Upper lobe of right lung (tissue), 1 donor: ENCODE measurements around the gene CD320. TPM values are rescaled to one million over a fixed set of nuclear protein-coding genes. Genes with fewer than 3 reads are reported as not detected.
"Not testable (repeated sequence)": the region's sequence is repeated elsewhere in the genome, so short reads cannot be mapped to it uniquely, and the experiment has no call there.

Experiments used
- ATAC-seq: fragments of 200-7000 bp; cut with Tn5 transposase; one replicate; pipeline ENCODE4 v1.9.1; 2020; ENCODE audit warnings: mild to moderate bottlenecking, moderate library complexity
- DNase-seq: peaks from one replicate; pipeline ENCODE4 v3.0.0-alpha.2; 2020
- H3K27ac ChIP-seq: fragments of 200-600 bp; one replicate; pipeline ENCODE4 v1.8.0; 2022
- H3K27me3 ChIP-seq: fragments of 200-600 bp; one replicate; pipeline ENCODE4 v1.8.0; 2022; ENCODE audit warnings: mild to moderate bottlenecking
- H3K36me3 ChIP-seq: fragments of 200-600 bp; one replicate; pipeline ENCODE4 v1.8.0; 2022
- H3K4me1 ChIP-seq: fragments of 200-600 bp; one replicate; pipeline ENCODE4 v1.8.0; 2022
- H3K4me3 ChIP-seq: fragments of 200-600 bp; one replicate; pipeline ENCODE4 v1.8.0; 2022; ENCODE audit warnings: mild to moderate bottlenecking
- H3K9me3 ChIP-seq: fragments of 200-600 bp; one replicate; pipeline ENCODE4 v1.8.0; 2022
- intact Hi-C: fragments of 100-400 bp; cut with DNase I; formaldehyde crosslinking; loops from one replicate; pipeline ENCODE4 v1.11.0; 2022
- total RNA-seq: library from RNA; stranded (reverse); fragmentation: NEBNext Ultra II Directional; extraction: Animal tissue kit (Norgen Biotek cat#: 25700); gene quantifications from one replicate; pipeline ENCODE4 v1.2.1, GENCODE V29; 2021
- TF ChIP-seq, protein P1 (sequence below): fragments of 200-600 bp; IDR thresholded peaks from one replicate; pipeline ENCODE4 v1.8.0; 2022; ENCODE audit warnings: antibody characterized with exemption
- donor health status: DM: no; HTN: yes; CAD: no; lungs with severe emphysema.

CD320 gene
- total RNA-seq, 1 donor from 2014 or later = 49.4 TPM

DNA sequence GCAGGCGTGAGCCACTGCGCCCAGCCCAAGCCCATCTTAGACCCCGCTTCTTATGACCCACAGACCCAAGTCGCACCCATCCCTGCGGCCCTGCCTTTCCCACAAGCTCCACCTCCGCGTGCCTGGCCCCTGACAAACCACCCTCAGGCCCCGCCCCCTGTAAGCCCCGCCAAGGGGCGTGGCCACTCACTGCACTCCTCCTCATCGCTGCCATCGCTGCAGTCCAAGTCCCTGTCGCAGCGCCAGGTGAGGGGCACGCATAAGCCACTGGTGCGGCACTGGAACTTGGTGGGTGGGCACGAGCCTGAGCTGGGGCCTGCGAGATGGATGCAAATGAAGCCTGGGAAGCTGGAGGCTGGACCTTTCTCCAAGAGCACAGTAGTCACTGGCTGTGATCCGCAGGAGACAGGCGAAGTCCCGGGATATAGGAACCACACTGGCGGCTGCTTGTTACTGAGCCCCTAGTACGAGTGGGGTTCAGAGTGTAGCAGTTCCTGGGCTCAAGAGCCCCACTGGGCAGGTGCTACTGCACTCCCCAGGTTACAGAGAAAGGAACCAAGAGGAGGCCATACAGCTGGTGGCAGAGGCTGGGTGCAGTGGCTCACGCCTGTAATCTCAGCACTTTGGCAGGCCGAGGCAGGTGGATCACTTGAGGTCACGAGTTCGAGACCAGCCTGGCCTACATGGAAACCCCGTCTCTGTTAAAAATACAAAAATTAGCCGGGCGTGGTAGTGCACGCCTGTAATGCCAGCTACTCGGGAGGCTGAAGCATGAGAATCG, 3.1 kb downstream of the CD320 start:
- TF ChIP-seq, protein P1, sequence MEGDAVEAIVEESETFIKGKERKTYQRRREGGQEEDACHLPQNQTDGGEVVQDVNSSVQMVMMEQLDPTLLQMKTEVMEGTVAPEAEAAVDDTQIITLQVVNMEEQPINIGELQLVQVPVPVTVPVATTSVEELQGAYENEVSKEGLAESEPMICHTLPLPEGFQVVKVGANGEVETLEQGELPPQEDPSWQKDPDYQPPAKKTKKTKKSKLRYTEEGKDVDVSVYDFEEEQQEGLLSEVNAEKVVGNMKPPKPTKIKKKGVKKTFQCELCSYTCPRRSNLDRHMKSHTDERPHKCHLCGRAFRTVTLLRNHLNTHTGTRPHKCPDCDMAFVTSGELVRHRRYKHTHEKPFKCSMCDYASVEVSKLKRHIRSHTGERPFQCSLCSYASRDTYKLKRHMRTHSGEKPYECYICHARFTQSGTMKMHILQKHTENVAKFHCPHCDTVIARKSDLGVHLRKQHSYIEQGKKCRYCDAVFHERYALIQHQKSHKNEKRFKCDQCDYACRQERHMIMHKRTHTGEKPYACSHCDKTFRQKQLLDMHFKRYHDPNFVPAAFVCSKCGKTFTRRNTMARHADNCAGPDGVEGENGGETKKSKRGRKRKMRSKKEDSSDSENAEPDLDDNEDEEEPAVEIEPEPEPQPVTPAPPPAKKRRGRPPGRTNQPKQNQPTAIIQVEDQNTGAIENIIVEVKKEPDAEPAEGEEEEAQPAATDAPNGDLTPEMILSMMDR = no peak
- intact Hi-C loops = no loop called here
- Histone ChIP-seq H3K9me3 (no peaks in the 10 kb centered on the region), H3K36me3 (no peaks in the 10 kb centered on the region), H3K4me1 (peaks cover 21% of the 10 kb centered on the region), H3K4me3 (no peak overlapping the region), H3K27ac (no peak overlapping the region), H3K27me3 (no peaks in the 10 kb centered on the region)
- DNase-seq (peak; percentile 66), ATAC-seq (no peak)

DNA sequence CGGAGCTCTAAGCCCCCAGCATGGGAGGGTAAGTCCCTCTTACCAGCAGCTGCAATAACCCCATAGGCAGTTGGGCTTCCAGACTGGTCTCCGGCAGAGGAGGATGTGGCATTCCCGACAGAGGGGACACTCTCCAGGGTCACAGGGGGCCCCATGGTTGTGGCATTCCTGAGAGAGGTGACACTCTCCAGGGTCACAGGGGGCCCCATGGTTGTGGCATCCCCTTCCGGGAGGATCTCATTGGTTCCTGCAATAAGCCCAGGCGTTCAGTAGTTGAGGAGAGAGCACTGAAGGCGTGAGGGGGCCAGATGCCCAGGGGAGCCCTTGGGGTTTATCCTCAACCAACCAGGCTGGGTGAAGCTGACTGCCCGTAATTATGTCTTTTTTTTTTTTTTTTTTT, 5.4 kb downstream of the CD320 start:
- TF ChIP-seq, protein P1 = no peak
- Histone ChIP-seq H3K4me1 (peaks cover 10% of the 10 kb centered on the region), H3K9me3 (no peaks in the 10 kb centered on the region), H3K27me3 (no peaks in the 10 kb centered on the region), H3K4me3 (no peak overlapping the region), H3K36me3 (no peaks in the 10 kb centered on the region), H3K27ac (no peak overlapping the region)
- DNase-seq (peak; percentile 54), ATAC-seq (no peak)
- intact Hi-C loops = no loop called here

DNA sequence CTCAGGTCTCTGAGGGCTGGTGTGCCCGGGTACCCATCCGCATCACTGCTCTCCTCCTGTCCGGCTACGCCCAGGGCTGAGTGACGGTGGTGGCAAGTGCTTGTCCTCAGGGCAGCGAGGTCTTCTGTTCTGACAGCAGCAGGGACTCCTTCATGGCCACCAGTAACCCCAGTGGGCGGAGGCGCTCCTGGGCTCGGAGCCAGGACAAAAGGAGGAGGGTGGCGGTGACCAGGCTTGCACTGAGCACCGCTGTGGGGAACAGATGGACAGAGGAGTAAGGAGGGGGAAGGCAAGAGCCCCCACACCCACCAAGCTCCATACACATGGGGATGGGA, 5.8 kb downstream of the CD320 start:
- no peak overlapping the region for H3K27ac ChIP-seq
- TF ChIP-seq, protein P1 = no peak
- no peak overlapping the region for H3K4me3 ChIP-seq
- intact Hi-C loops = no loop called here
- DNase-seq = peak; percentile 66
- no peaks in the 10 kb centered on the region for H3K36me3 ChIP-seq
- H3K27me3 ChIP-seq = no peaks in the 10 kb centered on the region
- ATAC-seq = peak; percentile 29
- H3K9me3 ChIP-seq = no peaks in the 10 kb centered on the region
- H3K4me1 ChIP-seq = peaks cover 6% of the 10 kb centered on the region

DNA sequence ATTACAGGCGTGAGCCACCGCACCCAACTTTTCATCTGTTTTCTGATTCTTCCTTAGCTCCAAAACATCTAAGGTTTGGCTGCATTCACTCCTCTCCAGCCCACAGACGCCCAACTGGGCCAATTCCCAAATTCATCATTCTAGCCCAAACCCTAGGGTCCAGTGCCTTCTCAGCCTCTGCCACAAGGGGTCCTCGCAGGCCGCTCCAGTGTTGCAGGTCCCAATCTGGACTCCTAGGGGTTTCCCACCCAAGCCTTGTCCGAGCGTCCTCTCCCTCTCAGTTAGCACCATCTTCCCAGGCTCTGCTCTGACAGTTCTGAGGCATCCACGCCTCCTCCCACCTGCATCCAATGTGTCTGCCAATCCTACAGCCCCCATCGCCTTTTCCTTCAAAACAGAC, 16.8 kb downstream of the CD320 start:
- H3K9me3 ChIP-seq, H3K4me3 ChIP-seq, DNase-seq, intact Hi-C loops, H3K27ac ChIP-seq, H3K36me3 ChIP-seq, H3K27me3 ChIP-seq, H3K4me1 ChIP-seq: not testable (repeated sequence)
- peak; percentile 87 for ATAC-seq

DNA sequence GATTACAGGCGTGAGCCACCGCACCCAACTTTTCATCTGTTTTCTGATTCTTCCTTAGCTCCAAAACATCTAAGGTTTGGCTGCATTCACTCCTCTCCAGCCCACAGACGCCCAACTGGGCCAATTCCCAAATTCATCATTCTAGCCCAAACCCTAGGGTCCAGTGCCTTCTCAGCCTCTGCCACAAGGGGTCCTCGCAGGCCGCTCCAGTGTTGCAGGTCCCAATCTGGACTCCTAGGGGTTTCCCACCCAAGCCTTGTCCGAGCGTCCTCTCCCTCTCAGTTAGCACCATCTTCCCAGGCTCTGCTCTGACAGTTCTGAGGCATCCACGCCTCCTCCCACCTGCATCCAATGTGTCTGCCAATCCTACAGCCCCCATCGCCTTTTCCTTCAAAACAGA, 31.6 kb downstream of the CD320 start:
- H3K36me3 ChIP-seq, DNase-seq, intact Hi-C loops, H3K4me3 ChIP-seq, H3K4me1 ChIP-seq, H3K27ac ChIP-seq, H3K9me3 ChIP-seq, H3K27me3 ChIP-seq: not testable (repeated sequence)
- peak; percentile 87 for ATAC-seq

DNA sequence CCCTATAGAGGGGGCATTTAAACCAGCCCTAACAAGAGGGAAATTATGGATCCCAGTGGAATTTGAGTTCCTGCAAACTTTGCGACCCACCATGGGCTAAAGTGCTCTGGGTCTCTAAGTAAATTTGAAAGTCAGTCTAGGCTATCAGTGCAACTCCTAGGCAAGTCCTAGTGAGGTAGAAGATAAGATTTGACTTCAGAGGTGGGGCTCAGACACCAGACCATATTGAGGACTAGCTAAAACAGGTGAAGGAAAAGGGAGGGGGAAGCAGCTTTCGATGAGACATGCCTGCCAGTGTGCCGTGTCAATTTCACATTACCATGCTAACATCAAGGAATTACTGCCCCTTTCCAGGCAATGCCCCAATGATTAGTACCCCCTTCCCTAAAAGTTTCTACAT, 38.4 kb downstream of the CD320 start:
- H3K4me1 ChIP-seq = no peaks in the 10 kb centered on the region
- H3K36me3 ChIP-seq = no peaks in the 10 kb centered on the region
- DNase-seq = no peak
- intact Hi-C loops = no loop called here
- no peak for ATAC-seq
- no peak overlapping the region for H3K4me3 ChIP-seq
- H3K27ac ChIP-seq = no peak overlapping the region
- H3K27me3 ChIP-seq = no peaks in the 10 kb centered on the region
- no peaks in the 10 kb centered on the region for H3K9me3 ChIP-seq
- TF ChIP-seq, protein P1 = no peak

DNA sequence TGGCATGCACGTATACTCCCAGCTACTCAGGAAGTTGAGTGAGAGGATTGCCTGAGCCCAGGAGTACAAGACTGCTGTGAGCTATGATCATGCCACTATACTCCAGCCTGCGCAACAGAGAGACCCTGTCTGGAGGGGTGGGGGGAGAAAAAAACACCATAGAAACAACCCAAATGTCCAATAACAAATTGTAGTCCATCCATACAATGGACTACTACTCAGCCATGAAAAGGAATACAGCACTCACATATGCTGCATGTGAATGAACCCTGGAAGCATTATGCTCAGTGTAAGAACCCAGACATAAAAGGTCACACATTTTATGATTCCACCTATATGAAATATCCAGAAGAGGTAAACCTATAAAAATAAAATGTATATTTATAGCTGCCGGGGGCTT, 42.3 kb downstream of the CD320 start:
- no peak for ATAC-seq
- H3K4me1 ChIP-seq = no peaks in the 10 kb centered on the region
- TF ChIP-seq, protein P1 = no peak
- H3K36me3 ChIP-seq = no peaks in the 10 kb centered on the region
- no peak overlapping the region for H3K4me3 ChIP-seq
- no peaks in the 10 kb centered on the region for H3K27me3 ChIP-seq
- no peak for DNase-seq
- intact Hi-C loops = no loop called here
- no peak overlapping the region for H3K27ac ChIP-seq
- no peaks in the 10 kb centered on the region for H3K9me3 ChIP-seq

DNA sequence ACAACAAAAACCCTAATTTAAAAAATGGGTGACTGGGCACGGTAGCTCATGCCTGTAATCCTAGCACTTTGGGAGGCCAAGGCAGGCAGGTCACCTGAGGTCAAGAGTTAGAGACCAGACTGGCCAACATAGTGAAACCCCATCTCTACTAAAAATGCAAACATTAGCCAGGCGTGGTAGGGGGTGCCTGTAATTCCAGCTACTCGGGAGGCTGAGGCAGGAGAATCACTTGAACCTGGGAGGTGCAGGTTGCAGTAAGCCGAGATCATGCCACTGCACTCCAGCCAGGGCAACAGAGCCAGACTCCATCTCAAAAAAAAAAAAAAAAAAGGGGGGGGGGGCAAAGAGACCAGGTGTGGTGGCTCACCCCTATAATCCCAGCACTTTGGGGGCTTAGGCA, 43.9 kb downstream of the CD320 start:
- H3K9me3 ChIP-seq, H3K27ac ChIP-seq, intact Hi-C loops, H3K36me3 ChIP-seq, H3K27me3 ChIP-seq, H3K4me3 ChIP-seq, ATAC-seq, H3K4me1 ChIP-seq, DNase-seq: not testable (repeated sequence)
